HepG2 (cell line): ENCODE measurements around the gene MLNR. TPM values are rescaled to one million over a fixed set of nuclear protein-coding genes. Genes with fewer than 3 reads are reported as not detected.

Experiments
- EHMT2 ChIP-seq: fragments of 200-600 bp; sonication (generic); IDR thresholded peaks from 2 replicates; pipeline ENCODE4 v1.7.0; 2017; ENCODE audit warnings: antibody characterized with exemption, low read depth, low read length, borderline replicate concordance
- ESRRA ChIP-seq: sonication (generic); formaldehyde crosslinking; IDR thresholded peaks from 2 replicates; pipeline ENCODE4 v1.5.1; 2020; ENCODE audit warnings: mild to moderate bottlenecking, low read depth, missing genetic modification reagents
- FOSL1 ChIP-seq: sonication (generic); formaldehyde crosslinking; IDR thresholded peaks from 2 replicates; pipeline ENCODE4 v1.9.0; 2021; ENCODE audit warnings: missing genetic modification reagents, borderline replicate concordance
- FOXA1 ChIP-seq, 2 experiments: fragments of 450-650 bp in 1 of 2; sonication (generic) in 1 of 2; formaldehyde crosslinking in 1 of 2; IDR thresholded peaks; 2 replicates each; pipeline versions ENCODE4 v1.4.0 to v1.6.1; 2016 to 2020; ENCODE audit warnings: missing genetic modification reagents in 1 of 2
- GABPB1 ChIP-seq: IDR thresholded peaks from 2 replicates; pipeline ENCODE4 v1.6.1; 2016; ENCODE audit warnings: mild to moderate bottlenecking, missing genetic modification reagents, moderate library complexity, missing compliant biosample characterization
- HDAC6 ChIP-seq: fragments of 200-600 bp; sonication (generic); IDR thresholded peaks from 2 replicates; pipeline ENCODE4 v1.7.0; 2017; ENCODE audit warnings: mild to moderate bottlenecking, antibody characterized with exemption, low read length, low read depth
- HIVEP1 ChIP-seq: sonication (generic); formaldehyde crosslinking; IDR thresholded peaks from 2 replicates; pipeline ENCODE4 v1.4.0; 2020; ENCODE audit warnings: mild to moderate bottlenecking, missing genetic modification reagents
- MTF1 ChIP-seq: sonication (generic); formaldehyde crosslinking; IDR thresholded peaks from 2 replicates; pipeline ENCODE4 v1.5.0; 2020; ENCODE audit warnings: missing genetic modification reagents
- SP1 ChIP-seq, 2 experiments: fragments of 450-650 bp in 1 of 2; sonication (generic) in 1 of 2; formaldehyde crosslinking in 1 of 2; IDR thresholded peaks; 2 replicates each; pipeline versions ENCODE4 v1.4.0 to v1.6.1; 2016 to 2020; ENCODE audit warnings: missing genetic modification reagents in 1 of 2
- TBX2 ChIP-seq: sonication (generic); formaldehyde crosslinking; IDR thresholded peaks from 2 replicates; pipeline ENCODE4 v1.5.0; 2020; ENCODE audit warnings: missing genetic modification reagents, mild to moderate bottlenecking, borderline replicate concordance
- TFDP2 ChIP-seq: sonication (generic); formaldehyde crosslinking; IDR thresholded peaks from 2 replicates; pipeline ENCODE4 v1.4.0; 2020; ENCODE audit warnings: missing genetic modification reagents
- ZNF318 ChIP-seq: sonication (generic); formaldehyde crosslinking; IDR thresholded peaks from 2 replicates; pipeline ENCODE4 v1.4.0; 2020; ENCODE audit warnings: mild to moderate bottlenecking, missing genetic modification reagents
- ZNF354B ChIP-seq: sonication (generic); formaldehyde crosslinking; IDR thresholded peaks from 2 replicates; pipeline ENCODE4 v1.8.0; 2022; ENCODE audit warnings: mild to moderate bottlenecking, missing genetic modification reagents
- ZNF446 ChIP-seq: sonication (generic); formaldehyde crosslinking; IDR thresholded peaks from 2 replicates; pipeline ENCODE4 v1.5.0; 2020; ENCODE audit warnings: mild to moderate bottlenecking, missing genetic modification reagents
- ZNF468 ChIP-seq: sonication (generic); formaldehyde crosslinking; IDR thresholded peaks from 2 replicates; pipeline ENCODE4 v1.8.0; 2022; ENCODE audit warnings: mild to moderate bottlenecking, moderate library complexity, missing genetic modification reagents
- ZNF484 ChIP-seq: sonication (generic); formaldehyde crosslinking; IDR thresholded peaks from 2 replicates; pipeline ENCODE4 v1.5.1; 2020; ENCODE audit warnings: mild to moderate bottlenecking, low read depth, missing genetic modification reagents, borderline replicate concordance
- ZNF558 ChIP-seq: sonication (generic); formaldehyde crosslinking; IDR thresholded peaks from 2 replicates; pipeline ENCODE4 v1.9.0; 2022; ENCODE audit warnings: mild to moderate bottlenecking, missing genetic modification reagents, borderline replicate concordance
- ZNF629 ChIP-seq: sonication (generic); formaldehyde crosslinking; conservative IDR thresholded peaks from 2 replicates; pipeline ENCODE4 v1.5.0; 2020; ENCODE audit warnings: missing genetic modification reagents
- ZNF777 ChIP-seq: sonication (generic); formaldehyde crosslinking; IDR thresholded peaks from 2 replicates; pipeline ENCODE4 v1.4.0; 2020; ENCODE audit warnings: missing genetic modification reagents
- polyA plus RNA-seq, 8 experiments: library from polyadenylated mRNA; depleted of rRNA in 3 of 8; stranded (reverse) in 7 of 8; unstranded in 1 of 8; fragments of >200 nt; fragmentation: Illumina TruSeq in 4 of 8; extraction: Trizol in 4 of 8; gene quantifications; 2 replicates each; pipeline versions ENCODE4 v1.2.1 to v1.2.3, GENCODE V29; 2011 to 2016; ENCODE audit warnings: low read depth in 4 of 8, missing spikeins in 1 of 8, mixed read lengths in 1 of 8; ENCODE audit not compliant: insufficient read depth in 1 of 8
- total RNA-seq, 5 experiments: library from RNA; depleted of rRNA; stranded (reverse); fragments of >200 nt; fragmentation: Illumina TruSeq; extraction: Trizol; gene quantifications; 2 replicates each; pipeline ENCODE4 v1.2.3, GENCODE V29; 2016; ENCODE audit warnings: low read depth in 1 of 5

MLNR gene
- total and polyA plus RNA-seq, 2 of the 13 experiments (the other 11 are each of a cell fraction or from before 2014, with no cell fraction given), result 0.46 TPM; not detected in 1

- TF ChIP-seq TFDP2 (CRISPR knock-in tag) (0 out of 2 replicates have a peak, but pooled peaks have one; percentile 28), MTF1 (CRISPR knock-in tag) (no peak), ZNF484 (CRISPR knock-in tag) (no peak), EHMT2 (no peak), FOXA1 (IDR thresholded peaks at IDR 0.05) (no peak), FOXA1 (CRISPR knock-in tag; IDR thresholded peaks at IDR 0.05) (no peak), FOSL1 (CRISPR knock-in tag) (no peak), ZNF777 (CRISPR knock-in tag) (peak; percentile 98), SP1 (IDR thresholded peaks at IDR 0.05) (no peak), SP1 (CRISPR knock-in tag; IDR thresholded peaks at IDR 0.05) (no peak; the same call in 1 of the 2 replicates), ZNF558 (CRISPR knock-in tag) (0 out of 2 replicates have a peak, but pooled peaks have one; percentile 45), GABPB1 (peak; percentile 54; the same call in 1 of the 2 replicates), HIVEP1 (CRISPR knock-in tag) (no peak), ESRRA (0 out of 2 replicates have a peak, but pooled peaks have one; percentile 50), ZNF629 (CRISPR knock-in tag) (no peak; the same call in 1 of the 2 replicates), HDAC6 (no peak), ZNF446 (CRISPR knock-in tag) (no peak), TBX2 (CRISPR knock-in tag) (no peak), ZNF468 (0 out of 2 replicates have a peak, but pooled peaks have one; percentile 57), ZNF354B (CRISPR knock-in tag) (no peak), ZNF318 (CRISPR knock-in tag) (0 out of 2 replicates have a peak, but pooled peaks have one; percentile 48)
Measured at GRCh38 chr13:49220036-49220855, at the start of gene MLNR (continued).
